Measurements from ENCODE around the gene HEPACAM2. TPM values are rescaled to one million over a fixed set of nuclear protein-coding genes. Genes with fewer than 3 reads are reported as not detected.

The HEPACAM2 gene
- total and polyA plus RNA-seq, 2 of the 8 experiments (the other 6 are each of a cell fraction or from before 2014, with no cell fraction given), result not detected

GRCh38 chr7:93196336-93196735, 29.9 kb downstream of the HEPACAM2 start (continued):
- TF ChIP-seq FOSL1 (IDR thresholded peaks at IDR 0.05; ENCODE audit: insufficient read depth, low read depth, low read length), result no peak
- TF ChIP-seq TAF7 (optimal IDR thresholded peaks at IDR 0.05; ENCODE audit: borderline replicate concordance, low read depth, low read length), result no peak
- TF ChIP-seq RFX5 (IDR thresholded peaks at IDR 0.05; ENCODE audit: borderline replicate concordance, low read depth, low read length), result no peak
- TF ChIP-seq CEBPB (IDR thresholded peaks at IDR 0.05; ENCODE audit: low read depth, low read length), result no peak
